A673 (cell line): Measurements from ENCODE around the gene RPTOR. TPM values are rescaled to one million over a fixed set of nuclear protein-coding genes. Genes with fewer than 3 reads are reported as not detected.

ENCODE experiments used
- BruUV-seq: library from RNA; stranded (reverse); fragments of 400-500 nt; replicated peaks from 2 replicates; lab custom pipeline; 2021; lab: Mats Ljungman, UMichigan
- CTCF ChIA-PET: fragments of 300-600 bp; sonication (Branson Sonifier 250); formaldehyde crosslinking; loops from one replicate; lab custom pipeline; 2022; ENCODE audit warnings: antibody characterized with exemption; lab: Charles Lee
- POLR2A ChIA-PET: fragments of 300-600 bp; sonication (Branson Sonifier 250); formaldehyde crosslinking; loops from one replicate; lab custom pipeline; 2022; ENCODE audit warnings: antibody characterized with exemption; ENCODE audit not compliant: low non-redundant PET; lab: Charles Lee
- DNase-seq: peaks from one replicate; pipeline ENCODE4 v3.0.0-alpha.2; 2015; ENCODE audit warnings: low spot score
- H3K27ac ChIP-seq: fragments of 200-600 bp; sonication (generic); 2 replicates; pipeline ENCODE4 v1.5.1; 2016; ENCODE audit warnings: mixed run types, low read depth, mild to moderate bottlenecking, mixed read lengths, antibody characterized with exemption, low read length; ENCODE audit not compliant: poor library complexity, severe bottlenecking
- H3K27me3 ChIP-seq: fragments of 200-600 bp; sonication (generic); replicated peaks from 2 replicates; pipeline ENCODE4 v1.6.1; 2017; ENCODE audit warnings: mixed run types, low read depth, mild to moderate bottlenecking, mixed read lengths, antibody characterized with exemption, low read length; ENCODE audit not compliant: insufficient read depth, poor library complexity
- H3K36me3 ChIP-seq: fragments of 200-600 bp; sonication (generic); 2 replicates; pipeline ENCODE4 v1.6.1; 2016; ENCODE audit warnings: mixed run types, mild to moderate bottlenecking, mixed read lengths, antibody characterized with exemption, low read length; ENCODE audit not compliant: insufficient read depth, poor library complexity, severe bottlenecking
- H3K4me1 ChIP-seq: fragments of 200-600 bp; sonication (generic); 2 replicates; pipeline ENCODE4 v1.6.1; 2017; ENCODE audit warnings: mixed run types, mild to moderate bottlenecking, mixed read lengths, antibody characterized with exemption, low read length; ENCODE audit not compliant: insufficient read depth, poor library complexity, severe bottlenecking
- H3K4me3 ChIP-seq: fragments of 200-600 bp; sonication (generic); 2 replicates; pipeline ENCODE4 v1.5.1; 2016; ENCODE audit warnings: low read depth, mixed run types, mild to moderate bottlenecking, mixed read lengths, low read length; ENCODE audit not compliant: poor library complexity, severe bottlenecking
- H3K9me3 ChIP-seq: fragments of 200-600 bp; sonication (generic); 2 replicates; pipeline ENCODE4 v1.6.1; 2016; ENCODE audit warnings: mixed run types, low read depth, mild to moderate bottlenecking, mixed read lengths, antibody characterized with exemption, low read length; ENCODE audit not compliant: poor library complexity, severe bottlenecking
- CTCF ChIP-seq: fragments of 300-800, 200-600 bp; sonication (generic); conservative IDR thresholded peaks from 2 replicates; pipeline ENCODE4 v1.5.1; 2017; ENCODE audit warnings: low read depth, mild to moderate bottlenecking, antibody characterized with exemption, low read length, moderate library complexity, mixed read lengths
- EZH2 ChIP-seq: fragments of 200-600 bp; sonication (generic); IDR thresholded peaks from 2 replicates; pipeline ENCODE4 v1.6.1; 2017; ENCODE audit warnings: borderline replicate concordance, low read depth, mild to moderate bottlenecking, mixed read lengths, antibody characterized with exemption, low read length; ENCODE audit not compliant: poor library complexity, severe bottlenecking
- intact Hi-C: fragments of 100-400 bp; cut with micrococcal nuclease; formaldehyde crosslinking; loops from one replicate; pipeline ENCODE4 v1.10.0; 2022; ENCODE audit not compliant: unreplicated experiment
- total RNA-seq: library from RNA; stranded (reverse); gene quantifications from 2 replicates; pipeline ENCODE4 v1.2.3, GENCODE V29; 2021

The RPTOR gene
- total RNA-seq, 1 experiment from 2014 or later: 55.2 TPM

- H3K27ac ChIP-seq: no peak overlapping the region
- H3K27me3 ChIP-seq: peaks cover 16% of the 10 kb centered on the region
Observed at GRCh38 chr17:80513201-80513600, 31.4 kb upstream of the RPTOR start.

GRCh38 chr17:80513892-80514291 is 30.7 kb upstream of the RPTOR start:
- no peaks in the 10 kb centered on the region for H3K36me3 ChIP-seq
- H3K9me3 ChIP-seq: no peaks in the 10 kb centered on the region
- BruUV-seq: no TSS peak
- peaks cover 13% of the 10 kb centered on the region for H3K27me3 ChIP-seq
- TF ChIP-seq EZH2: no peak
- TF ChIP-seq CTCF: no peak
- no peaks in the 10 kb centered on the region for H3K4me1 ChIP-seq
- ChIA-PET CTCF (no interaction called here), POLR2A (no interaction called here)
- no peak overlapping the region for H3K27ac ChIP-seq
- intact Hi-C loops: no loop called here
- H3K4me3 ChIP-seq: no peak overlapping the region
- DNase-seq: no peak

More at GRCh38 chr17:80513201-80513600, 31.4 kb upstream of the RPTOR start:
- BruUV-seq: no TSS peak
- no peaks in the 10 kb centered on the region for H3K9me3 ChIP-seq
- no peaks in the 10 kb centered on the region for H3K36me3 ChIP-seq
- no peak for TF ChIP-seq CTCF
- no peak for TF ChIP-seq EZH2
- ChIA-PET CTCF (no interaction called here), POLR2A (no interaction called here)
- DNase-seq: no peak
- no peak overlapping the region for H3K4me3 ChIP-seq
- no peaks in the 10 kb centered on the region for H3K4me1 ChIP-seq
- intact Hi-C loops: no loop called here

- Histone ChIP-seq H3K9me3 (no peaks in the 10 kb centered on the region), H3K36me3 (no peaks in the 10 kb centered on the region), H3K27ac (no peak overlapping the region), H3K27me3 (no peaks in the 10 kb centered on the region), H3K4me3 (no peak overlapping the region), H3K4me1 (no peaks in the 10 kb centered on the region)
- CTCF ChIA-PET: no interaction called here
- no peak for TF ChIP-seq CTCF
- TF ChIP-seq EZH2: no peak
- intact Hi-C loops: no loop called here
- BruUV-seq: no TSS peak
- no peak for DNase-seq
- POLR2A ChIA-PET: no interaction called here
Observed at GRCh38 chr17:80516171-80516932, 28.3 kb upstream of the RPTOR start.
